ENCODE results near the gene PNO1. TPM values are rescaled to one million over a fixed set of nuclear protein-coding genes. Genes with fewer than 3 reads are reported as not detected.
A peak's percentile ranks its signal among the peaks of the same experiment; 100 is the strongest.

The PNO1 gene
- total RNA-seq, 2 experiments from 2014 or later: 27.1 to 29.5 TPM

DNA sequence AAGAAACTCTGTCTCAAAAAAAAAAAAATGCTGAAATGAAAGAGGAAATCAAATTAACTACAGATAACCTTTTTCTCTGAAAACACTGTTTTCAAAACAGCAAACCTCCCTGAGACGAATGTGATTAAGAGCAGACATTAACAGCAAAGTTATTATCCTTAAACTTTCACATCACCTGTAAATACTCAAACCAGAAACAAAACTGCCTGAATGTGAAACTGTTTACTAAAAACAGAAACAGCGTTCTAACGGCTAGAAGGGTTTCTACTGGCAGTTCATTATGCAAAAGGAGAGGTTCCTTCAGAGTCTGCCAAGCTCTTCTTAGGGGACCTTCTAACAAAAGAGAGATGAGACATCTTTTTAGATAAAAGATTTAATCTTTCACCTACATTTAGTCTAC, 45.9 kb downstream of the PNO1 start:
- no peaks in the 10 kb centered on the region for H3K27me3 Mint-ChIP-seq
- no peaks in the 10 kb centered on the region for H3K36me3 ChIP-seq (ENCODE audit: insufficient read depth, low read length)
- peak overlapping the region; percentile 58 for H3K27ac Mint-ChIP-seq
- TF ChIP-seq, protein P1, sequence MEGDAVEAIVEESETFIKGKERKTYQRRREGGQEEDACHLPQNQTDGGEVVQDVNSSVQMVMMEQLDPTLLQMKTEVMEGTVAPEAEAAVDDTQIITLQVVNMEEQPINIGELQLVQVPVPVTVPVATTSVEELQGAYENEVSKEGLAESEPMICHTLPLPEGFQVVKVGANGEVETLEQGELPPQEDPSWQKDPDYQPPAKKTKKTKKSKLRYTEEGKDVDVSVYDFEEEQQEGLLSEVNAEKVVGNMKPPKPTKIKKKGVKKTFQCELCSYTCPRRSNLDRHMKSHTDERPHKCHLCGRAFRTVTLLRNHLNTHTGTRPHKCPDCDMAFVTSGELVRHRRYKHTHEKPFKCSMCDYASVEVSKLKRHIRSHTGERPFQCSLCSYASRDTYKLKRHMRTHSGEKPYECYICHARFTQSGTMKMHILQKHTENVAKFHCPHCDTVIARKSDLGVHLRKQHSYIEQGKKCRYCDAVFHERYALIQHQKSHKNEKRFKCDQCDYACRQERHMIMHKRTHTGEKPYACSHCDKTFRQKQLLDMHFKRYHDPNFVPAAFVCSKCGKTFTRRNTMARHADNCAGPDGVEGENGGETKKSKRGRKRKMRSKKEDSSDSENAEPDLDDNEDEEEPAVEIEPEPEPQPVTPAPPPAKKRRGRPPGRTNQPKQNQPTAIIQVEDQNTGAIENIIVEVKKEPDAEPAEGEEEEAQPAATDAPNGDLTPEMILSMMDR (IDR thresholded peaks at IDR 0.05): no peak
- peak overlapping the region; percentile 88 for H3K4me3 Mint-ChIP-seq
- ATAC-seq (ENCODE audit: poor library complexity) (peak; percentile 46), DNase-seq (peak in 3 of 14 experiments; percentile 29 to 42 (median 37))
- H3K9me3 ChIP-seq (ENCODE audit: control insufficient read depth in 1 of 2, insufficient read depth in 1 of 2, low read length in 2 of 2): no peaks in the 10 kb centered on the region
- POLR2A ChIA-PET: interaction anchor here (0.7 to 0.9 kb wide), 3 partner anchors 27 to 51 kb away, joined by 3 to 6 read pairs (median 3); no protein-coding TSS in a partner anchor
- intact Hi-C loops (cut with DNase I, micrococcal nuclease): no loop called here
- H3K4me1 Mint-ChIP-seq (ENCODE audit: low read depth): peaks cover 88% of the 10 kb centered on the region
- H3K27me3 ChIP-seq (ENCODE audit: control insufficient read depth in 1 of 2, insufficient read depth in 2 of 2, low read length in 2 of 2): no peaks in the 10 kb centered on the region
- CTCF ChIA-PET: interaction anchor here (1.0 to 1.4 kb wide), 2 partner anchors 22 to 88 kb away, joined by 3 read pairs; no protein-coding TSS in a partner anchor
- no peaks in the 10 kb centered on the region for H3K9me3 Mint-ChIP-seq
- H3K36me3 Mint-ChIP-seq (ENCODE audit: low read depth): peaks cover 12% of the 10 kb centered on the region
- H3K4me1 ChIP-seq (ENCODE audit: insufficient read depth, low read length): peaks cover 28% of the 10 kb centered on the region
- H3K27ac ChIP-seq (ENCODE audit: low read depth in 1 of 2, low read length in 2 of 2): peak overlapping the region in 1 of 2 donors; percentile 52
- peak overlapping the region; percentile 35 for H3K4me3 ChIP-seq (ENCODE audit: low read length)

DNA sequence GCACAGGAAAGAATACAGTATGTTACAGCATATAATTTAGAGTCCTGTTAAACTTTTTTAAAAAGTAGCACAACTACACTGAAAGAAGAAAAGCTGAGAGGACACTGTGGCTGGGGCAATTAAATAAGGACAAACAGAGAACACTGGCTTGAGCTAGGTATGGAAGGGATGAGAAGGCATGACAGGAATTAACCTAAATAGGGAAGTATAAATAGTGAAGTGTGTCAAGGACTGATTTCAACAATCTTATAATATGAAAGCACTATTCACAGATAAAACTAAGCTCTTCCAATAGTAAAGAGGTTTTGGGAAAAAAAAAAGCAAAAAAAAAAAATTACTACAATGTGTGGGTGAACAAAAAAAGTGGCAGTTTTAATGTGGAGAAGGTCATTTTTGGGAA, 49.1 kb downstream of the PNO1 start:
- peaks cover 79% of the 10 kb centered on the region for H3K4me1 Mint-ChIP-seq (ENCODE audit: low read depth)
- H3K36me3 Mint-ChIP-seq (ENCODE audit: low read depth): peaks cover 28% of the 10 kb centered on the region
- DNase-seq (no peak), ATAC-seq (ENCODE audit: poor library complexity) (no peak)
- H3K9me3 Mint-ChIP-seq: no peaks in the 10 kb centered on the region
- POLR2A ChIA-PET: interaction anchor here (0.8 to 1.4 kb wide), 3 partner anchors 30 to 50 kb away, joined by 3 to 4 read pairs (median 3); partner anchors contain the start of genes PNO1 and PPP3R1
- intact Hi-C loops (cut with DNase I, micrococcal nuclease): loop anchor here in 1 of 2 experiments (2.0 kb wide), 1 partner anchor 44 kb away; no protein-coding TSS in a partner anchor
- Histone ChIP-seq H3K4me1 (ENCODE audit: insufficient read depth, low read length) (peaks cover 36% of the 10 kb centered on the region), H3K27ac (ENCODE audit: low read depth in 1 of 2, low read length in 2 of 2) (peak overlapping the region in 1 of 2 donors; percentile 9), H3K27me3 (ENCODE audit: control insufficient read depth in 1 of 2, insufficient read depth in 2 of 2, low read length in 2 of 2) (no peaks in the 10 kb centered on the region), H3K36me3 (ENCODE audit: insufficient read depth, low read length) (peaks cover 3% of the 10 kb centered on the region), H3K9me3 (ENCODE audit: control insufficient read depth in 1 of 2, insufficient read depth in 1 of 2, low read length in 2 of 2) (no peaks in the 10 kb centered on the region), H3K4me3 (ENCODE audit: low read length) (no peak overlapping the region)
- TF ChIP-seq, protein P1 (IDR thresholded peaks at IDR 0.05): no peak
- peak overlapping the region; percentile 58 for H3K27ac Mint-ChIP-seq
- H3K4me3 Mint-ChIP-seq: peak overlapping the region; percentile 12
- CTCF ChIA-PET: interaction anchor here (1.0 to 2.0 kb wide), 4 partner anchors 11 to 35 kb away, joined by 3 to 6 read pairs (median 4); no protein-coding TSS in a partner anchor
- H3K27me3 Mint-ChIP-seq: no peaks in the 10 kb centered on the region

DNA sequence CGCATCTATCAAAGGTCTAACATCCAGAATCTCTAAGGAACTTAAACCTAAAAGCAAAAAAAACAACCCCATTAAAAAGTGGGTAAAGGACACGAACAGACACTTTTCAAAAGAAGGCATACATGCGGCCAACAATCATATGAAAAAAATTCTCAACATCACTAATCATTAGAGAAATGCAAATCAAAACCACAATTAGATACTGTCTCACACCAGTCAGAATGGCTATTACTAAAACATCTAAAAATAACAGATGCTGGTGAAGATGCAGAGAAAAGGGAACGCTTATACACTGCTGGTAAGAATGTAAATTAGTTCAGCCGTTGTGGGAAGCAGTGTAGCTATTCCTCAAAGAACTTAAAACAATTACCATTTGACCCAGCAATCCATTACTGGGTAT, 56.7 kb downstream of the PNO1 start:
- CTCF ChIA-PET: no interaction called here
- peaks cover 12% of the 10 kb centered on the region for H3K4me1 ChIP-seq (ENCODE audit: insufficient read depth, low read length)
- Mint-ChIP-seq H3K27me3 (no peaks in the 10 kb centered on the region), H3K36me3 (ENCODE audit: low read depth) (peaks cover 56% of the 10 kb centered on the region), H3K27ac (peak overlapping the region; percentile 71), H3K4me1 (ENCODE audit: low read depth) (peaks cover 85% of the 10 kb centered on the region), H3K9me3 (no peaks in the 10 kb centered on the region), H3K4me3 (no peak overlapping the region)
- DNase-seq (no peak), ATAC-seq (ENCODE audit: poor library complexity) (no peak)
- no peak overlapping the region for H3K4me3 ChIP-seq (ENCODE audit: low read length)
- POLR2A ChIA-PET: no interaction called here
- intact Hi-C loops (cut with DNase I, micrococcal nuclease): no loop called here
- peaks cover 27% of the 10 kb centered on the region for H3K36me3 ChIP-seq (ENCODE audit: insufficient read depth, low read length)
- TF ChIP-seq, protein P1 (IDR thresholded peaks at IDR 0.05): no peak
- H3K27ac ChIP-seq (ENCODE audit: low read depth in 1 of 2, low read length in 2 of 2): no peak overlapping the region
- no peaks in the 10 kb centered on the region for H3K27me3 ChIP-seq (ENCODE audit: control insufficient read depth in 1 of 2, insufficient read depth in 2 of 2, low read length in 2 of 2)
- H3K9me3 ChIP-seq (ENCODE audit: control insufficient read depth in 1 of 2, insufficient read depth in 1 of 2, low read length in 2 of 2): no peaks in the 10 kb centered on the region
